Breast epithelium (tissue), 3 donors: ENCODE measurements around the gene LAMC1.

Experiments
- CTCF ChIP-seq, 3 donors: fragments of 450-650 bp; IDR thresholded peaks; one replicate each; pipeline ENCODE4 v1.5.1; 2016 to 2017; ENCODE audit warnings: antibody characterized with exemption in 3 of 3, mild to moderate bottlenecking in 3 of 3, moderate library complexity in 3 of 3
- POLR2A ChIP-seq: fragments of 450-650 bp; IDR thresholded peaks from one replicate; pipeline ENCODE4 v1.6.1; 2016; ENCODE audit warnings: antibody characterized with exemption, mild to moderate bottlenecking, moderate library complexity

GRCh38 chr1:183135336-183135735 is 112.1 kb downstream of the LAMC1 start:
- no peak for TF ChIP-seq CTCF (IDR thresholded peaks at IDR 0.05)
- TF ChIP-seq POLR2A, result no peak
